H9 (cell line): ENCODE measurements around the gene DMRTA2. TPM values are rescaled to one million over a fixed set of nuclear protein-coding genes. Genes with fewer than 3 reads are reported as not detected.

Experiments
- DNase-seq: peaks from one replicate; pipeline ENCODE4 v3.0.0-alpha.2; 2017
- H2AFZ ChIP-seq: one replicate; pipeline ENCODE4 v1.6.1; 2013; ENCODE audit warnings: mild to moderate bottlenecking, low read length, control low read depth, moderate library complexity
- H2AK5ac ChIP-seq: 2 replicates; pipeline ENCODE4 v1.6.1; 2013; ENCODE audit warnings: low read length, control low read depth, mixed read lengths; ENCODE audit not compliant: insufficient read length
- H2BK120ac ChIP-seq: one replicate; pipeline ENCODE4 v1.6.1; 2013; ENCODE audit warnings: low read depth, mild to moderate bottlenecking, low read length, control low read depth, inconsistent platforms; ENCODE audit not compliant: poor library complexity, severe bottlenecking
- H2BK12ac ChIP-seq: 2 replicates; pipeline ENCODE4 v1.6.1; 2013; ENCODE audit warnings: low read length, control low read depth, mixed read lengths, low read depth; ENCODE audit not compliant: insufficient read length
- H2BK15ac ChIP-seq: 2 replicates; pipeline ENCODE4 v1.6.1; 2013; ENCODE audit warnings: low read depth, low read length, control low read depth
- H2BK20ac ChIP-seq: one replicate; pipeline ENCODE4 v1.6.1; 2013; ENCODE audit warnings: low read depth, mild to moderate bottlenecking, low read length, control low read depth, inconsistent platforms; ENCODE audit not compliant: poor library complexity, severe bottlenecking
- H2BK5ac ChIP-seq: 2 replicates; pipeline ENCODE4 v1.6.1; 2013; ENCODE audit warnings: low read length, control low read depth, mixed read lengths; ENCODE audit not compliant: insufficient read length
- H3K14ac ChIP-seq: 2 replicates; pipeline ENCODE4 v1.6.1; 2013; ENCODE audit warnings: low read length, control low read depth; ENCODE audit not compliant: insufficient read depth
- H3K18ac ChIP-seq: 2 replicates; pipeline ENCODE4 v1.6.1; 2013; ENCODE audit warnings: low read depth, mild to moderate bottlenecking, mixed read lengths, low read length, control low read depth; ENCODE audit not compliant: insufficient read length
- H3K23ac ChIP-seq: 2 replicates; pipeline ENCODE4 v1.6.1; 2013; ENCODE audit warnings: low read length, control low read depth, mixed read lengths, low read depth; ENCODE audit not compliant: insufficient read length
- H3K23me2 ChIP-seq: 2 replicates; pipeline ENCODE4 v1.6.1; 2013; ENCODE audit warnings: low read depth, mild to moderate bottlenecking, mixed read lengths, low read length, control low read depth; ENCODE audit not compliant: insufficient read length, poor library complexity, severe bottlenecking
- H3K27ac ChIP-seq: 2 replicates; pipeline ENCODE4 v1.5.1; 2013; ENCODE audit warnings: low read length, control low read depth, mixed read lengths, low read depth; ENCODE audit not compliant: insufficient read length
- H3K27me3 ChIP-seq: 2 replicates; pipeline ENCODE4 v1.6.1; 2013; ENCODE audit warnings: low read length, control low read depth, inconsistent platforms; ENCODE audit not compliant: insufficient read depth
- H3K4ac ChIP-seq: 2 replicates; pipeline ENCODE4 v1.6.1; 2013; ENCODE audit warnings: low read depth, mild to moderate bottlenecking, control low read depth, inconsistent platforms, low read length, moderate library complexity
- H3K4me1 ChIP-seq: 2 replicates; pipeline ENCODE4 v1.6.1; 2013; ENCODE audit warnings: low read length, control low read depth, inconsistent platforms; ENCODE audit not compliant: insufficient read depth
- H3K4me2 ChIP-seq: 2 replicates; pipeline ENCODE4 v1.6.1; 2013; ENCODE audit warnings: low read length, control low read depth, mixed read lengths; ENCODE audit not compliant: insufficient read length, insufficient read depth
- H3K56ac ChIP-seq: 2 replicates; pipeline ENCODE4 v1.6.1; 2013; ENCODE audit warnings: low read depth, mild to moderate bottlenecking, mixed read lengths, low read length, control low read depth; ENCODE audit not compliant: insufficient read length
- H3K79me1 ChIP-seq: 2 replicates; pipeline ENCODE4 v1.6.1; 2013; ENCODE audit warnings: low read depth, mild to moderate bottlenecking, moderate library complexity, low read length, control low read depth, inconsistent platforms; ENCODE audit not compliant: insufficient read depth, poor library complexity, severe bottlenecking
- H3K79me2 ChIP-seq: 2 replicates; pipeline ENCODE4 v1.6.1; 2013; ENCODE audit warnings: low read length, control low read depth, inconsistent platforms; ENCODE audit not compliant: insufficient read depth
- H3K9ac ChIP-seq: 2 replicates; pipeline ENCODE4 v1.6.1; 2013; ENCODE audit warnings: low read length, control low read depth, mixed read lengths; ENCODE audit not compliant: insufficient read length; ENCODE audit errors: extremely low read depth
- H3K9me3 ChIP-seq: one replicate; pipeline ENCODE4 v1.6.1; 2013; ENCODE audit warnings: low read depth, low read length, inconsistent platforms; ENCODE audit not compliant: control insufficient read depth
- H3T11ph ChIP-seq: one replicate; pipeline ENCODE4 v1.6.1; 2013; ENCODE audit warnings: mild to moderate bottlenecking, low read length, control low read depth, inconsistent platforms
- H4K20me1 ChIP-seq: one replicate; pipeline ENCODE4 v1.6.1; 2013; ENCODE audit not compliant: control insufficient read depth, insufficient read length, insufficient read depth
- H4K5ac ChIP-seq: 2 replicates; pipeline ENCODE4 v1.6.1; 2013; ENCODE audit warnings: low read depth, mild to moderate bottlenecking, mixed read lengths, low read length, control low read depth; ENCODE audit not compliant: insufficient read length
- H4K8ac ChIP-seq: replicated peaks from 2 replicates; pipeline ENCODE4 v1.6.1; 2013; ENCODE audit warnings: low read length, control low read depth, mixed read lengths, low read depth; ENCODE audit not compliant: insufficient read length
- H4K91ac ChIP-seq: 2 replicates; pipeline ENCODE4 v1.6.1; 2013; ENCODE audit warnings: low read depth, mild to moderate bottlenecking, moderate library complexity, mixed read lengths, low read length, control low read depth; ENCODE audit not compliant: insufficient read length
- H3K27ac Mint-ChIP-seq, 3 experiments: 2 replicates in 2 of 3; 3 replicates in 1 of 3; pipeline ENCODE4 v1.8.0; 2020 to 2021; ENCODE audit warnings: mixed read lengths in 3 of 3, mild to moderate bottlenecking in 1 of 3, moderate library complexity in 1 of 3
- H3K27me3 Mint-ChIP-seq: 2 replicates; pipeline ENCODE4 v1.8.0; 2021; ENCODE audit warnings: low read depth, mild to moderate bottlenecking, moderate library complexity, mixed read lengths
- H3K36me3 Mint-ChIP-seq, 3 experiments: 2 replicates in 2 of 3; 3 replicates in 1 of 3; pipeline ENCODE4 v1.8.0; 2020 to 2021; ENCODE audit warnings: low read depth in 3 of 3, mixed read lengths in 3 of 3; ENCODE audit not compliant: insufficient read depth in 1 of 3
- H3K4me1 Mint-ChIP-seq, 2 experiments: 2 replicates each; pipeline ENCODE4 v1.8.0; 2020; ENCODE audit warnings: mixed read lengths in 2 of 2
- H3K4me3 Mint-ChIP-seq, 2 experiments: 2 replicates in 1 of 2; 3 replicates in 1 of 2; pipeline ENCODE4 v1.8.0; 2020 to 2021; ENCODE audit warnings: mild to moderate bottlenecking in 2 of 2, mixed read lengths in 2 of 2, moderate library complexity in 1 of 2
- H3K9me3 Mint-ChIP-seq, 2 experiments: 2 replicates in 1 of 2; 3 replicates in 1 of 2; pipeline ENCODE4 v1.8.0; 2020; ENCODE audit warnings: mild to moderate bottlenecking in 2 of 2, mixed read lengths in 2 of 2, moderate library complexity in 1 of 2
- WGBS: extraction: QIAGEN DNeasy Blood & Tissue Kit; methylation state at CpG from one replicate; pipeline ENCODE4 v1.1.7; 2013; ENCODE audit warnings: missing lambda C conversion rate, low lambda C conversion rate, mixed read lengths; ENCODE audit not compliant: insufficient read length; ENCODE audit errors: extremely low coverage; 5-methylcytosine and 5-hydroxymethylcytosine counted together
- total RNA-seq: library from RNA; stranded (reverse); gene quantifications from 2 replicates; pipeline ENCODE4 v1.2.1, GENCODE V29; 2021
- TF ChIP-seq, protein P1 (sequence below): fragments of 200-600 bp; sonication (generic); conservative IDR thresholded peaks from 3 replicates; pipeline ENCODE4 v1.8.0; 2021; ENCODE audit warnings: antibody characterized with exemption, mild to moderate bottlenecking

DMRTA2 gene
- total RNA-seq, 1 experiment from 2014 or later: 0.11 TPM

DNA sequence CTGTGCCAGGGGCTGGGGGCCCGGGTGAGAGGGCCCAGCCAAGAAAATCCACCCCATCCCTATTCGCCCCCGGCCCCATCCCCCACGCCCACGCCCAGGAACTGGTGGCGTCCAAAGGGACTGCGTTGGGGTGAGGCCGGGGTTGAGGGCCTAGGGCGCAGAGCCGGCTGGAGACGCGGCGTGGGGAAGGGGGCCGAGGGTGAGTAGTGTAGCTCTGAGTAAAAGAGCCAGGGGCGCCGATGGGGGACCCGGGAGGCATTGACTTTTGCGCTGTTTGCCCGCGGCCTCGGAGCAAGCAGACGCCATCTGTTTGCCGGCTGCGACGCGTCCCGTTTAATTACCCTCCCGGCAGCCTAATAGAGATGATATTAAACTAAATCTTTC, 3.5 kb upstream of the DMRTA2 start:
- Mint-ChIP-seq H3K9me3 (peaks cover 2 to 13% of the 10 kb centered on the region in 2 experiments), H3K27ac (no peak overlapping the region), H3K4me3 (no peak overlapping the region), H3K36me3 (peaks cover 0 to 3% (median 2%) of the 10 kb centered on the region in 3 experiments; a peak in 3 of 7 replicates), H3K4me1 (peaks cover 40 to 62% of the 10 kb centered on the region in 2 experiments), H3K27me3 (peaks cover 100% of the 10 kb centered on the region)
- no peak for DNase-seq
- no peaks in the 10 kb centered on the region for H4K20me1 ChIP-seq
- peak overlapping the region; percentile 26 for H3K4me2 ChIP-seq
- peaks cover 92% of the 10 kb centered on the region for H3K27me3 ChIP-seq
- H2BK12ac ChIP-seq: no peak overlapping the region
- H3K23me2 ChIP-seq: peaks cover 19% of the 10 kb centered on the region
- H4K5ac ChIP-seq: no peak overlapping the region
- no peaks in the 10 kb centered on the region for H3K9me3 ChIP-seq
- peaks cover 2% of the 10 kb centered on the region; the same call in 1 of the 2 replicates for H3K4me1 ChIP-seq
- H3K14ac ChIP-seq: no peak overlapping the region
- no peak overlapping the region for H4K91ac ChIP-seq
- H3K27ac ChIP-seq: no peak overlapping the region
- TF ChIP-seq, protein P1, sequence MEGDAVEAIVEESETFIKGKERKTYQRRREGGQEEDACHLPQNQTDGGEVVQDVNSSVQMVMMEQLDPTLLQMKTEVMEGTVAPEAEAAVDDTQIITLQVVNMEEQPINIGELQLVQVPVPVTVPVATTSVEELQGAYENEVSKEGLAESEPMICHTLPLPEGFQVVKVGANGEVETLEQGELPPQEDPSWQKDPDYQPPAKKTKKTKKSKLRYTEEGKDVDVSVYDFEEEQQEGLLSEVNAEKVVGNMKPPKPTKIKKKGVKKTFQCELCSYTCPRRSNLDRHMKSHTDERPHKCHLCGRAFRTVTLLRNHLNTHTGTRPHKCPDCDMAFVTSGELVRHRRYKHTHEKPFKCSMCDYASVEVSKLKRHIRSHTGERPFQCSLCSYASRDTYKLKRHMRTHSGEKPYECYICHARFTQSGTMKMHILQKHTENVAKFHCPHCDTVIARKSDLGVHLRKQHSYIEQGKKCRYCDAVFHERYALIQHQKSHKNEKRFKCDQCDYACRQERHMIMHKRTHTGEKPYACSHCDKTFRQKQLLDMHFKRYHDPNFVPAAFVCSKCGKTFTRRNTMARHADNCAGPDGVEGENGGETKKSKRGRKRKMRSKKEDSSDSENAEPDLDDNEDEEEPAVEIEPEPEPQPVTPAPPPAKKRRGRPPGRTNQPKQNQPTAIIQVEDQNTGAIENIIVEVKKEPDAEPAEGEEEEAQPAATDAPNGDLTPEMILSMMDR: no peak
- no peak overlapping the region for H2AK5ac ChIP-seq
- no peak overlapping the region for H4K8ac ChIP-seq
- H3K4ac ChIP-seq: no peak overlapping the region
- H3K9ac ChIP-seq: no peak overlapping the region
- no peak overlapping the region for H3K23ac ChIP-seq
- H3T11ph ChIP-seq: no peak overlapping the region
- H2BK120ac ChIP-seq: no peak overlapping the region
- no peak overlapping the region for H3K56ac ChIP-seq
- WGBS: no CpG with 5 or more reads among the region's 28 CpGs
- no peaks in the 10 kb centered on the region for H3K79me2 ChIP-seq
- no peak overlapping the region for H3K18ac ChIP-seq
- H2BK15ac ChIP-seq: no peak overlapping the region
- no peak overlapping the region for H2BK20ac ChIP-seq
- H2AFZ ChIP-seq: no peak overlapping the region
- H2BK5ac ChIP-seq: no peak overlapping the region
- no peaks in the 10 kb centered on the region for H3K79me1 ChIP-seq
